ENCODE measurements around the gene SCD5.

GRCh38 chr4:82639971-82640370, 158.6 kb downstream of the SCD5 start:
- TF ChIP-seq, protein P1, sequence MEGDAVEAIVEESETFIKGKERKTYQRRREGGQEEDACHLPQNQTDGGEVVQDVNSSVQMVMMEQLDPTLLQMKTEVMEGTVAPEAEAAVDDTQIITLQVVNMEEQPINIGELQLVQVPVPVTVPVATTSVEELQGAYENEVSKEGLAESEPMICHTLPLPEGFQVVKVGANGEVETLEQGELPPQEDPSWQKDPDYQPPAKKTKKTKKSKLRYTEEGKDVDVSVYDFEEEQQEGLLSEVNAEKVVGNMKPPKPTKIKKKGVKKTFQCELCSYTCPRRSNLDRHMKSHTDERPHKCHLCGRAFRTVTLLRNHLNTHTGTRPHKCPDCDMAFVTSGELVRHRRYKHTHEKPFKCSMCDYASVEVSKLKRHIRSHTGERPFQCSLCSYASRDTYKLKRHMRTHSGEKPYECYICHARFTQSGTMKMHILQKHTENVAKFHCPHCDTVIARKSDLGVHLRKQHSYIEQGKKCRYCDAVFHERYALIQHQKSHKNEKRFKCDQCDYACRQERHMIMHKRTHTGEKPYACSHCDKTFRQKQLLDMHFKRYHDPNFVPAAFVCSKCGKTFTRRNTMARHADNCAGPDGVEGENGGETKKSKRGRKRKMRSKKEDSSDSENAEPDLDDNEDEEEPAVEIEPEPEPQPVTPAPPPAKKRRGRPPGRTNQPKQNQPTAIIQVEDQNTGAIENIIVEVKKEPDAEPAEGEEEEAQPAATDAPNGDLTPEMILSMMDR (IDR thresholded peaks at IDR 0.05): no peak
- TF ChIP-seq POLR2A (IDR thresholded peaks at IDR 0.05; ENCODE audit: low read depth): no peak
- TF ChIP-seq POLR2AphosphoS5 (IDR thresholded peaks at IDR 0.05): no peak
- TF ChIP-seq EP300 (IDR thresholded peaks at IDR 0.05): no peak

All from esophagus muscularis mucosa (tissue), 4 donors.